ENCODE data around the gene KCTD10.

Gene KCTD10

GRCh38 chr12:109466305-109466704, 10.8 kb downstream of the KCTD10 start:
- no peak for DNase-seq (ENCODE audit: low read depth in 1 of 2, low spot score in 1 of 2)
- Histone ChIP-seq H3K27me3 (ENCODE audit: insufficient read depth, poor library complexity, severe bottlenecking) (no peaks in the 10 kb centered on the region), H3K4me3 (replicated peaks; ENCODE audit: insufficient read depth, low read length) (no peak overlapping the region), H3K27ac (replicated peaks) (no peak overlapping the region)
- TF ChIP-seq REST (IDR thresholded peaks at IDR 0.05; ENCODE audit: insufficient replicate concordance, low read depth) (no peak), CTCF (IDR thresholded peaks at IDR 0.05; ENCODE audit: insufficient read depth, low read length) (no peak), SPI1 (IDR thresholded peaks at IDR 0.05; ENCODE audit: borderline replicate concordance, low read depth) (no peak), POLR2AphosphoS5 (IDR thresholded peaks at IDR 0.05; ENCODE audit: low read depth) (no peak), GABPA (IDR thresholded peaks at IDR 0.05; ENCODE audit: low read depth) (no peak)

- DNase-seq (ENCODE audit: low read depth in 1 of 2, low spot score in 1 of 2) = no peak
- Histone ChIP-seq H3K4me3 (replicated peaks; ENCODE audit: insufficient read depth, low read length) (no peak overlapping the region), H3K27ac (replicated peaks) (no peak overlapping the region), H3K27me3 (ENCODE audit: insufficient read depth, poor library complexity, severe bottlenecking) (no peaks in the 10 kb centered on the region)
- TF ChIP-seq GABPA (IDR thresholded peaks at IDR 0.05; ENCODE audit: low read depth) (no peak), CTCF (IDR thresholded peaks at IDR 0.05; ENCODE audit: insufficient read depth, low read length) (no peak), SPI1 (IDR thresholded peaks at IDR 0.05; ENCODE audit: borderline replicate concordance, low read depth) (no peak), REST (IDR thresholded peaks at IDR 0.05; ENCODE audit: insufficient replicate concordance, low read depth) (no peak), POLR2AphosphoS5 (IDR thresholded peaks at IDR 0.05; ENCODE audit: low read depth) (no peak)
Measured at GRCh38 chr12:109464642-109465351, 12.3 kb downstream of the KCTD10 start.

- DNase-seq (ENCODE audit: low read depth in 1 of 2, low spot score in 1 of 2) = no peak
- H3K4me3 ChIP-seq (replicated peaks; ENCODE audit: insufficient read depth, low read length) = no peak overlapping the region
- H3K27ac ChIP-seq (replicated peaks) = no peak overlapping the region
- TF ChIP-seq REST (IDR thresholded peaks at IDR 0.05; ENCODE audit: insufficient replicate concordance, low read depth) (no peak), POLR2AphosphoS5 (IDR thresholded peaks at IDR 0.05; ENCODE audit: low read depth) (no peak), SPI1 (IDR thresholded peaks at IDR 0.05; ENCODE audit: borderline replicate concordance, low read depth) (no peak)
- H3K27me3 ChIP-seq (ENCODE audit: insufficient read depth, poor library complexity, severe bottlenecking) = no peaks in the 10 kb centered on the region
Measured at GRCh38 chr12:109463756-109464155, 13.3 kb downstream of the KCTD10 start.

Measured in HL-60 (cell line).